NCI-H524 (cell line): ENCODE measurements around the gene C2CD4C.
A peak's percentile ranks its signal among the peaks of the same experiment; 100 is the strongest.
"Not testable (repeated sequence)": the region's sequence is repeated elsewhere in the genome, so short reads cannot be mapped to it uniquely, and the experiment has no call there.

Experiments
- DNase-seq, 2 experiments: peaks; one replicate each; lab custom pipeline; 2025; lab: John Stamatoyannopoulos, UW

The C2CD4C gene

GRCh38 chr19:439167-439900, 30.4 kb upstream of the C2CD4C start:
- DNase-seq: no peak

GRCh38 chr19:438416-438958, 29.5 kb upstream of the C2CD4C start:
- no peak for DNase-seq

GRCh38 chr19:437041-437440, 28.1 kb upstream of the C2CD4C start:
- DNase-seq: no peak

GRCh38 chr19:436413-436950, 27.5 kb upstream of the C2CD4C start:
- DNase-seq: no peak

GRCh38 chr19:435707-436412, 26.9 kb upstream of the C2CD4C start:
- no peak for DNase-seq

- DNase-seq: no peak
Measured at GRCh38 chr19:435056-435706, 26.2 kb upstream of the C2CD4C start.

GRCh38 chr19:434152-434960, 25.4 kb upstream of the C2CD4C start:
- no peak for DNase-seq

- no peak for DNase-seq
Measured at GRCh38 chr19:430701-431100, 21.8 kb upstream of the C2CD4C start.

- DNase-seq: no peak
Measured at GRCh38 chr19:428149-428548, 19.2 kb upstream of the C2CD4C start.

- not testable (repeated sequence) for DNase-seq
Measured at GRCh38 chr19:427675-428074, 18.7 kb upstream of the C2CD4C start.

GRCh38 chr19:426725-427445, 17.9 kb upstream of the C2CD4C start:
- DNase-seq: peak in 1 of 2 experiments; percentile 72

GRCh38 chr19:425056-425455, 16.1 kb upstream of the C2CD4C start:
- DNase-seq: no peak

GRCh38 chr19:424546-424945, 15.6 kb upstream of the C2CD4C start:
- DNase-seq: no peak

- DNase-seq: no peak
Measured at GRCh38 chr19:423691-424466, 14.9 kb upstream of the C2CD4C start.

- DNase-seq: peak in 1 of 2 experiments; percentile 32
Measured at GRCh38 chr19:422917-423226, 13.9 kb upstream of the C2CD4C start.

- no peak for DNase-seq
Measured at GRCh38 chr19:422213-422916, 13.4 kb upstream of the C2CD4C start.

- no peak for DNase-seq
Measured at GRCh38 chr19:419721-420515, 11.0 kb upstream of the C2CD4C start.

- DNase-seq: no peak
Measured at GRCh38 chr19:418761-419671, 10.1 kb upstream of the C2CD4C start.
